HEK293 (cell line): ENCODE data around the gene CREB5.

Experiments used
- CTCF ChIA-PET: fragments of 350-600 bp; formaldehyde crosslinking; extraction: SDS; loops from one replicate; lab custom pipeline; 2021; ENCODE audit warnings: antibody characterized with exemption; lab: Yijun Ruan, JAX
- POLR2A ChIA-PET: fragments of 300-600 bp; formaldehyde crosslinking; extraction: SDS; loops from one replicate; lab custom pipeline; 2020; ENCODE audit warnings: antibody characterized with exemption, inconsistent platforms; lab: Yijun Ruan, JAX
- H3K27ac ChIP-seq: fragments of 200-500 bp; sonication (Bioruptor generic); 2 replicates; pipeline ENCODE4 v1.5.1; 2014; ENCODE audit warnings: low read depth, low read length, control low read depth, inconsistent platforms; ENCODE audit errors: extremely low read depth
- H3K36me3 ChIP-seq, 2 experiments: fragments of 200-500 bp in 1 of 2; sonication (Bioruptor generic) in 1 of 2; 1 replicate in 1 of 2; 2 replicates in 1 of 2; pipeline ENCODE4 v1.5.1; 2014 to 2017; ENCODE audit warnings: inconsistent platforms in 2 of 2, low read length in 2 of 2; ENCODE audit not compliant: control insufficient read depth in 2 of 2, insufficient read depth in 1 of 2
- H3K4me1 ChIP-seq: fragments of 200-500 bp; sonication (Bioruptor generic); 2 replicates; pipeline ENCODE4 v1.5.1; 2014; ENCODE audit warnings: mild to moderate bottlenecking, low read length, inconsistent platforms; ENCODE audit not compliant: control insufficient read depth, insufficient read depth
- H3K4me3 ChIP-seq: 2 replicates; pipeline ENCODE4 v1.5.1; 2011; ENCODE audit warnings: low read depth, mild to moderate bottlenecking, control low read depth, low read length, moderate library complexity
- H3K9me3 ChIP-seq: fragments of 200-500 bp; sonication (Bioruptor generic); 2 replicates; pipeline ENCODE4 v1.5.1; 2014; ENCODE audit warnings: low read depth, low read length, inconsistent platforms; ENCODE audit not compliant: control insufficient read depth, insufficient read depth
- GLI2 ChIP-seq: fragments of 450-650 bp; formaldehyde crosslinking; IDR thresholded peaks from 2 replicates; pipeline ENCODE4; 2017; ENCODE audit warnings: missing biosample characterization, missing genetic modification characterization, low read depth, borderline replicate concordance
- SP2 ChIP-seq: fragments of 450-650 bp; formaldehyde crosslinking; IDR thresholded peaks from 2 replicates; pipeline ENCODE4 v1.5.1; 2016; ENCODE audit warnings: missing biosample characterization, missing genetic modification characterization
- YY2 ChIP-seq: fragments of 450-650 bp; formaldehyde crosslinking; IDR thresholded peaks from 2 replicates; pipeline ENCODE4 v1.5.1; 2016; ENCODE audit warnings: missing biosample characterization, missing genetic modification characterization
- ZBTB21 ChIP-seq: fragments of 450-650 bp; formaldehyde crosslinking; IDR thresholded peaks from 2 replicates; pipeline ENCODE4 v1.5.1; 2017; ENCODE audit warnings: missing biosample characterization, missing genetic modification characterization
- ZNF138 ChIP-seq: fragments of 450-650 bp; formaldehyde crosslinking; IDR thresholded peaks from 2 replicates; pipeline ENCODE4 v1.5.1; 2016; ENCODE audit warnings: missing biosample characterization, missing genetic modification characterization, borderline replicate concordance
- ZNF16 ChIP-seq: fragments of 450-650 bp; formaldehyde crosslinking; IDR thresholded peaks from 2 replicates; pipeline ENCODE4 v1.5.1; 2016; ENCODE audit warnings: low read depth, missing biosample characterization, missing genetic modification characterization
- ZNF366 ChIP-seq: fragments of 450-650 bp; formaldehyde crosslinking; conservative IDR thresholded peaks from 2 replicates; pipeline ENCODE4 v1.5.1; 2016; ENCODE audit warnings: missing biosample characterization, missing genetic modification characterization
- ZNF561 ChIP-seq: fragments of 450-650 bp; IDR thresholded peaks from 2 replicates; pipeline ENCODE4 v1.5.1; 2018; ENCODE audit warnings: missing biosample characterization, missing genetic modification characterization, borderline replicate concordance
- ZNF600 ChIP-seq: fragments of 450-650 bp; formaldehyde crosslinking; IDR thresholded peaks from 2 replicates; pipeline ENCODE4 v1.5.1; 2016; ENCODE audit warnings: missing biosample characterization, missing genetic modification characterization
- ZNF747 ChIP-seq: fragments of 450-650 bp; formaldehyde crosslinking; IDR thresholded peaks from 2 replicates; pipeline ENCODE4 v1.5.1; 2016; ENCODE audit warnings: missing biosample characterization, missing genetic modification characterization
- TF ChIP-seq, protein P1 (sequence below): sonication (generic); formaldehyde crosslinking; IDR thresholded peaks from 2 replicates; pipeline ENCODE4 v1.8.1; 2022; ENCODE audit warnings: mild to moderate bottlenecking, moderate library complexity, missing genetic modification reagents
- TF ChIP-seq, protein P2 (sequence below): fragments of 450-650 bp; formaldehyde crosslinking; conservative IDR thresholded peaks from 2 replicates; pipeline ENCODE4 v1.5.1; 2016; ENCODE audit warnings: low read depth, missing biosample characterization, missing genetic modification characterization
- TF ChIP-seq, protein P3 (sequence below): fragments of 450-650 bp; formaldehyde crosslinking; IDR thresholded peaks from 2 replicates; pipeline ENCODE4 v1.5.1; 2016; ENCODE audit warnings: missing biosample characterization, missing genetic modification characterization
- TF ChIP-seq, protein P4 (sequence below): fragments of 450-650 bp; formaldehyde crosslinking; IDR thresholded peaks from 2 replicates; pipeline ENCODE4 v1.5.1; 2017; ENCODE audit warnings: missing biosample characterization, missing genetic modification characterization
- TF ChIP-seq, protein P5 (sequence below): fragments of 450-650 bp; formaldehyde crosslinking; IDR thresholded peaks from 2 replicates; pipeline ENCODE4 v1.5.0; 2017; ENCODE audit warnings: missing biosample characterization, missing genetic modification characterization, borderline replicate concordance

Gene CREB5

DNA sequence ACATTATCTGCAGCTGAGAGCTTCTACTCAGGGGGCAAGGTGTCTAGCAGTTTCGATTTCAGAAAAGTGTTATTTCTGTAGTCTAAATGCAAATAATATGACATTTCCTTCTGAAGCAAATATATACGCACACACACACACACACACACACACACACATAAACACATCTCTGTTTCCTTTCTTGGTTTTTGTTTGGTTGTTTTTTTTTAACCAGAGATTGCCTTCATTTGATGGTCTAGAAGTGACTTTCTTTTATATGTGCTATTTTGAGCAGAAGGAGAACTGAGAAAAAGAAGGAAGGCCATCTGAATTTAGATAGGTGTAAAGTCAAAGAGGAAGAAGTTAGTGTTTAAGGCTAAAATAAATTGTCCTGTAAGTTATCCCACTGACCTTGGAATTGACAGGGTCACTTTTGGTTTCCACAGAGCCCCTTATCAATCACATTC is 403.6 kb downstream of the CREB5 start:
- Histone ChIP-seq H3K4me1 (no peaks in the 10 kb centered on the region), H3K36me3 (peaks cover 2% of the 10 kb centered on the region in 2 experiments; a peak in 2 of 3 replicates), H3K9me3 (no peaks in the 10 kb centered on the region), H3K27ac (no peak overlapping the region), H3K4me3 (no peak overlapping the region)
- TF ChIP-seq GLI2 (tag by site-specific recombination): no peak
- TF ChIP-seq ZNF366 (tag by site-specific recombination): no peak
- TF ChIP-seq, protein P1, sequence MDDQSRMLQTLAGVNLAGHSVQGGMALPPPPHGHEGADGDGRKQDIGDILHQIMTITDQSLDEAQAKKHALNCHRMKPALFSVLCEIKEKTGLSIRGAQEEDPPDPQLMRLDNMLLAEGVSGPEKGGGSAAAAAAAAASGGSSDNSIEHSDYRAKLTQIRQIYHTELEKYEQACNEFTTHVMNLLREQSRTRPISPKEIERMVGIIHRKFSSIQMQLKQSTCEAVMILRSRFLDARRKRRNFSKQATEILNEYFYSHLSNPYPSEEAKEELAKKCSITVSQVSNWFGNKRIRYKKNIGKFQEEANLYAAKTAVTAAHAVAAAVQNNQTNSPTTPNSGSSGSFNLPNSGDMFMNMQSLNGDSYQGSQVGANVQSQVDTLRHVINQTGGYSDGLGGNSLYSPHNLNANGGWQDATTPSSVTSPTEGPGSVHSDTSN (CRISPR knock-in tag): no peak
- TF ChIP-seq, all 188 proteins: peak for 0
- CTCF ChIA-PET: no interaction called here
- POLR2A ChIA-PET: no interaction called here

DNA sequence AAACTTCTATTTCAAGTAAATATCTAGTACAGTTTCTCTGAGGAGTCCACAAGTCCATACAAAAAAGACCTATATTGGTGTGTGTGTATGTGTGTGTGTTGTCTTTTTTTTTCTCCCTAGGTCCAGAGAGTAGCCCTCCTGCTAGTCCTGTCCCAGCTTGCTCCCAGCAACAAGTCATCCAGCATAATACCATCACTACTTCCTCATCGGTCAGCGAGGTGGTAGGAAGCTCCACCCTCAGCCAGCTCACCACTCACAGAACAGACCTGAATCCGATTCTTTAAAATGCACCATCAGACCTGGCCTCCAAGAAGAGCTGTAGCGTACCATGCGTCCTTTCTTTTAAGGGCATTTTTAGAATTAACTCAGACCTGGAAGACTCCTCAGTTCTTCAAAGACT is 406.7 kb downstream of the CREB5 start:
- Histone ChIP-seq H3K4me1 (no peaks in the 10 kb centered on the region), H3K9me3 (no peaks in the 10 kb centered on the region), H3K4me3 (no peak overlapping the region), H3K36me3 (peaks cover 4 to 5% of the 10 kb centered on the region in 2 experiments; a peak in 2 of 3 replicates), H3K27ac (no peak overlapping the region)
- CTCF ChIA-PET: no interaction called here
- TF ChIP-seq ZNF138 (tag by site-specific recombination): no peak
- no peak for TF ChIP-seq YY2 (tag by site-specific recombination)
- TF ChIP-seq ZNF16 (tag by site-specific recombination): no peak
- TF ChIP-seq, protein P2, sequence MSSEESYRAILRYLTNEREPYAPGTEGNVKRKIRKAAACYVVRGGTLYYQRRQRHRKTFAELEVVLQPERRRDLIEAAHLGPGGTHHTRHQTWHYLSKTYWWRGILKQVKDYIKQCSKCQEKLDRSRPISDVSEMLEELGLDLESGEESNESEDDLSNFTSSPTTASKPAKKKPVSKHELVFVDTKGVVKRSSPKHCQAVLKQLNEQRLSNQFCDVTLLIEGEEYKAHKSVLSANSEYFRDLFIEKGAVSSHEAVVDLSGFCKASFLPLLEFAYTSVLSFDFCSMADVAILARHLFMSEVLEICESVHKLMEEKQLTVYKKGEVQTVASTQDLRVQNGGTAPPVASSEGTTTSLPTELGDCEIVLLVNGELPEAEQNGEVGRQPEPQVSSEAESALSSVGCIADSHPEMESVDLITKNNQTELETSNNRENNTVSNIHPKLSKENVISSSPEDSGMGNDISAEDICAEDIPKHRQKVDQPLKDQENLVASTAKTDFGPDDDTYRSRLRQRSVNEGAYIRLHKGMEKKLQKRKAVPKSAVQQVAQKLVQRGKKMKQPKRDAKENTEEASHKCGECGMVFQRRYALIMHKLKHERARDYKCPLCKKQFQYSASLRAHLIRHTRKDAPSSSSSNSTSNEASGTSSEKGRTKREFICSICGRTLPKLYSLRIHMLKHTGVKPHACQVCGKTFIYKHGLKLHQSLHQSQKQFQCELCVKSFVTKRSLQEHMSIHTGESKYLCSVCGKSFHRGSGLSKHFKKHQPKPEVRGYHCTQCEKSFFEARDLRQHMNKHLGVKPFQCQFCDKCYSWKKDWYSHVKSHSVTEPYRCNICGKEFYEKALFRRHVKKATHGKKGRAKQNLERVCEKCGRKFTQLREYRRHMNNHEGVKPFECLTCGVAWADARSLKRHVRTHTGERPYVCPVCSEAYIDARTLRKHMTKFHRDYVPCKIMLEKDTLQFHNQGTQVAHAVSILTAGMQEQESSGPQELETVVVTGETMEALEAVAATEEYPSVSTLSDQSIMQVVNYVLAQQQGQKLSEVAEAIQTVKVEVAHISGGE (tag by site-specific recombination): no peak
- TF ChIP-seq, protein P1 (CRISPR knock-in tag): no peak
- TF ChIP-seq, protein P3, sequence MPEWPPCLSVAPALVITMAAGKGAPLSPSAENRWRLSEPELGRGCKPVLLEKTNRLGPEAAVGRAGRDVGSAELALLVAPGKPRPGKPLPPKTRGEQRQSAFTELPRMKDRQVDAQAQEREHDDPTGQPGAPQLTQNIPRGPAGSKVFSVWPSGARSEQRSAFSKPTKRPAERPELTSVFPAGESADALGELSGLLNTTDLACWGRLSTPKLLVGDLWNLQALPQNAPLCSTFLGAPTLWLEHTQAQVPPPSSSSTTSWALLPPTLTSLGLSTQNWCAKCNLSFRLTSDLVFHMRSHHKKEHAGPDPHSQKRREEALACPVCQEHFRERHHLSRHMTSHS (tag by site-specific recombination): no peak
- TF ChIP-seq ZNF747 (tag by site-specific recombination): no peak
- TF ChIP-seq ZBTB21: no peak
- no peak for TF ChIP-seq ZNF600 (tag by site-specific recombination)
- no peak for TF ChIP-seq ZNF561
- no peak for TF ChIP-seq SP2
- TF ChIP-seq, protein P4, sequence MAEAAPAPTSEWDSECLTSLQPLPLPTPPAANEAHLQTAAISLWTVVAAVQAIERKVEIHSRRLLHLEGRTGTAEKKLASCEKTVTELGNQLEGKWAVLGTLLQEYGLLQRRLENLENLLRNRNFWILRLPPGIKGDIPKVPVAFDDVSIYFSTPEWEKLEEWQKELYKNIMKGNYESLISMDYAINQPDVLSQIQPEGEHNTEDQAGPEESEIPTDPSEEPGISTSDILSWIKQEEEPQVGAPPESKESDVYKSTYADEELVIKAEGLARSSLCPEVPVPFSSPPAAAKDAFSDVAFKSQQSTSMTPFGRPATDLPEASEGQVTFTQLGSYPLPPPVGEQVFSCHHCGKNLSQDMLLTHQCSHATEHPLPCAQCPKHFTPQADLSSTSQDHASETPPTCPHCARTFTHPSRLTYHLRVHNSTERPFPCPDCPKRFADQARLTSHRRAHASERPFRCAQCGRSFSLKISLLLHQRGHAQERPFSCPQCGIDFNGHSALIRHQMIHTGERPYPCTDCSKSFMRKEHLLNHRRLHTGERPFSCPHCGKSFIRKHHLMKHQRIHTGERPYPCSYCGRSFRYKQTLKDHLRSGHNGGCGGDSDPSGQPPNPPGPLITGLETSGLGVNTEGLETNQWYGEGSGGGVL (tag by site-specific recombination): no peak
- TF ChIP-seq, protein P5, sequence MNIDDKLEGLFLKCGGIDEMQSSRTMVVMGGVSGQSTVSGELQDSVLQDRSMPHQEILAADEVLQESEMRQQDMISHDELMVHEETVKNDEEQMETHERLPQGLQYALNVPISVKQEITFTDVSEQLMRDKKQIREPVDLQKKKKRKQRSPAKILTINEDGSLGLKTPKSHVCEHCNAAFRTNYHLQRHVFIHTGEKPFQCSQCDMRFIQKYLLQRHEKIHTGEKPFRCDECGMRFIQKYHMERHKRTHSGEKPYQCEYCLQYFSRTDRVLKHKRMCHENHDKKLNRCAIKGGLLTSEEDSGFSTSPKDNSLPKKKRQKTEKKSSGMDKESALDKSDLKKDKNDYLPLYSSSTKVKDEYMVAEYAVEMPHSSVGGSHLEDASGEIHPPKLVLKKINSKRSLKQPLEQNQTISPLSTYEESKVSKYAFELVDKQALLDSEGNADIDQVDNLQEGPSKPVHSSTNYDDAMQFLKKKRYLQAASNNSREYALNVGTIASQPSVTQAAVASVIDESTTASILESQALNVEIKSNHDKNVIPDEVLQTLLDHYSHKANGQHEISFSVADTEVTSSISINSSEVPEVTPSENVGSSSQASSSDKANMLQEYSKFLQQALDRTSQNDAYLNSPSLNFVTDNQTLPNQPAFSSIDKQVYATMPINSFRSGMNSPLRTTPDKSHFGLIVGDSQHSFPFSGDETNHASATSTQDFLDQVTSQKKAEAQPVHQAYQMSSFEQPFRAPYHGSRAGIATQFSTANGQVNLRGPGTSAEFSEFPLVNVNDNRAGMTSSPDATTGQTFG (tag by site-specific recombination): no peak
- TF ChIP-seq, all 188 proteins: peak for 0
- POLR2A ChIA-PET: no interaction called here
